ENCODE measurements around the gene ARNT2.

The ARNT2 gene

GRCh38 chr15:80609512-80609946 is 205.3 kb downstream of the ARNT2 start:
- H3K79me2 ChIP-seq (ENCODE audit: insufficient read depth, low read depth) = no peaks in the 10 kb centered on the region
- no peaks in the 10 kb centered on the region for H3K4me1 ChIP-seq (ENCODE audit: low read depth, poor library complexity, severe bottlenecking)
- no peaks in the 10 kb centered on the region for H3K36me3 ChIP-seq (ENCODE audit: insufficient read depth)
- no peak for TF ChIP-seq CTCF (conservative IDR thresholded peaks at IDR 0.05; ENCODE audit: low read depth, low read length)
- H3K4me3 ChIP-seq (IDR thresholded peaks at IDR 0.05; ENCODE audit: insufficient read depth, low read depth, low read length) = no peak overlapping the region
- no peaks in the 10 kb centered on the region for H4K20me1 ChIP-seq (ENCODE audit: insufficient read depth)
- H3K4me2 ChIP-seq = no peak overlapping the region
- no peaks in the 10 kb centered on the region for H3K27me3 ChIP-seq (ENCODE audit: insufficient read depth, low read depth)
- H2AFZ ChIP-seq (ENCODE audit: low read depth) = no peak overlapping the region
- H3K27ac ChIP-seq = no peak overlapping the region
- no peak overlapping the region for H3K9ac ChIP-seq

- TF ChIP-seq CTCF (conservative IDR thresholded peaks at IDR 0.05; ENCODE audit: low read depth, low read length) = no peak
- H2AFZ ChIP-seq (ENCODE audit: low read depth) = no peak overlapping the region
- no peaks in the 10 kb centered on the region for H4K20me1 ChIP-seq (ENCODE audit: insufficient read depth)
- H3K4me2 ChIP-seq = no peak overlapping the region
- no peaks in the 10 kb centered on the region for H3K27me3 ChIP-seq (ENCODE audit: insufficient read depth, low read depth)
- no peak overlapping the region for H3K9ac ChIP-seq
- H3K4me3 ChIP-seq (IDR thresholded peaks at IDR 0.05; ENCODE audit: insufficient read depth, low read depth, low read length) = no peak overlapping the region
- no peaks in the 10 kb centered on the region for H3K4me1 ChIP-seq (ENCODE audit: low read depth, poor library complexity, severe bottlenecking)
- no peaks in the 10 kb centered on the region for H3K36me3 ChIP-seq (ENCODE audit: insufficient read depth)
- H3K27ac ChIP-seq = no peak overlapping the region
- no peaks in the 10 kb centered on the region for H3K79me2 ChIP-seq (ENCODE audit: insufficient read depth, low read depth)
These were observed 207.4 kb downstream of the ARNT2 start for GRCh38 chr15:80611543-80612080.

- no peaks in the 10 kb centered on the region for H3K4me1 ChIP-seq (ENCODE audit: low read depth, poor library complexity, severe bottlenecking)
- no peaks in the 10 kb centered on the region for H3K79me2 ChIP-seq (ENCODE audit: insufficient read depth, low read depth)
- H3K36me3 ChIP-seq (ENCODE audit: insufficient read depth) = no peaks in the 10 kb centered on the region
- H3K9ac ChIP-seq = no peak overlapping the region
- no peak overlapping the region for H2AFZ ChIP-seq (ENCODE audit: low read depth)
- no peaks in the 10 kb centered on the region for H3K27me3 ChIP-seq (ENCODE audit: insufficient read depth, low read depth)
- no peaks in the 10 kb centered on the region for H4K20me1 ChIP-seq (ENCODE audit: insufficient read depth)
- H3K27ac ChIP-seq = no peak overlapping the region
- H3K4me3 ChIP-seq (IDR thresholded peaks at IDR 0.05; ENCODE audit: insufficient read depth, low read depth, low read length) = no peak overlapping the region
- no peak for TF ChIP-seq CTCF (conservative IDR thresholded peaks at IDR 0.05; ENCODE audit: low read depth, low read length)
- no peak overlapping the region for H3K4me2 ChIP-seq
These were observed 208.1 kb downstream of the ARNT2 start for GRCh38 chr15:80612118-80612823.

- Histone ChIP-seq H3K36me3 (ENCODE audit: insufficient read depth) (no peaks in the 10 kb centered on the region), H4K20me1 (ENCODE audit: insufficient read depth) (no peaks in the 10 kb centered on the region), H3K4me3 (IDR thresholded peaks at IDR 0.05; ENCODE audit: insufficient read depth, low read depth, low read length) (no peak overlapping the region), H3K4me1 (ENCODE audit: low read depth, poor library complexity, severe bottlenecking) (no peaks in the 10 kb centered on the region), H3K79me2 (ENCODE audit: insufficient read depth, low read depth) (no peaks in the 10 kb centered on the region), H2AFZ (ENCODE audit: low read depth) (no peak overlapping the region), H3K4me2 (no peak overlapping the region), H3K9ac (no peak overlapping the region), H3K27ac (no peak overlapping the region), H3K27me3 (ENCODE audit: insufficient read depth, low read depth) (no peaks in the 10 kb centered on the region)
- no peak for TF ChIP-seq CTCF (conservative IDR thresholded peaks at IDR 0.05; ENCODE audit: low read depth, low read length)
These were observed 209.7 kb downstream of the ARNT2 start for GRCh38 chr15:80613762-80614365.

All from KMS-11 (cell line).